AG08395 (cell line): ENCODE measurements around the gene FOXD2.
A peak's percentile ranks its signal among the peaks of the same experiment; 100 is the strongest.

Source experiments
- DNase-seq: peaks from one replicate; pipeline ENCODE4 v3.0.0; 2012; ENCODE audit warnings: mixed read lengths, low spot score

The FOXD2 gene

DNA sequence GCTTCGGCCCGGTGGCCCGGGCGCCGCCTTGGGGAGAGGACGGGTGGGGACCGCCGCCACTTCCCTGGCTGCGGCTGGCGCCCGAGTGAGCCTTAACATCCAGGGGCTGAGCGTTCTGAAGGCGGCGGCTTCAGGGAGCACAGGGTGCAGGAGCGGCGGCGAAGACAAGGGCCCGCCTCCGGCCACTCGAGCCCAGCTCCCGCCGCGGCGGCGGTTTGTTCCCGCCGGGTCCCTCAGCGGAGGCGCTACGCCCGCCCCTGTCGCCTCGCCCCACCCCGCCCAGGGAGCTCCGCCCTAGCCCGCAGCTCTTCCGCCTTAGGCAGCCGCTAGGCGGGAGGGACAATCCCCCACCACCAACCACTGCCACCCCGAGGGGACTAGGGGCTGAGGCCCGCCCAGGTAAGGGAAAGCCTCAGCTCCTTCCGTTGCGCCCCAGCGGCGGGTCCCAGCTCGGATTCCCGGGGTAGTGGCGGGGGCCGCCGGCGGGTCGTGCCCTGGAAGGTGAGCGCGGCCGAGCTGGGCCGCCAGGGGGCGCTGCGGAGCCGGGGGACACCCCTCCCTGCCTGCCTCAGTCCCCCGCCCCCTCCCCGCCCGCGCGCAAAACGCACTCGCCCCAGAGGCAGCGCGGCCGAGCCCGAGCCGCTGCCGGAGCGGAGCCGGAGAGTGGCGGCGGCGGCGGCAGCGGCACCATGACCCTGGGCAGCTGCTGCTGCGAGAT is at the start of gene FOXD2:
Gene FOXD2, plus strand, starts transcription at position 598 of the 718 bp plus-strand sequence. Its CDS starts 92 bp downstream, at position 690.
- peak; percentile 95 for DNase-seq

- DNase-seq: peak; percentile 88
Measured at GRCh38 chr1:47388891-47389238, 49.0 kb upstream of the FOXD2 start.

- DNase-seq: no peak
Measured at GRCh38 chr1:47389731-47390130, 48.1 kb upstream of the FOXD2 start.

GRCh38 chr1:47390843-47391242 is 47.0 kb upstream of the FOXD2 start:
- no peak for DNase-seq

DNA sequence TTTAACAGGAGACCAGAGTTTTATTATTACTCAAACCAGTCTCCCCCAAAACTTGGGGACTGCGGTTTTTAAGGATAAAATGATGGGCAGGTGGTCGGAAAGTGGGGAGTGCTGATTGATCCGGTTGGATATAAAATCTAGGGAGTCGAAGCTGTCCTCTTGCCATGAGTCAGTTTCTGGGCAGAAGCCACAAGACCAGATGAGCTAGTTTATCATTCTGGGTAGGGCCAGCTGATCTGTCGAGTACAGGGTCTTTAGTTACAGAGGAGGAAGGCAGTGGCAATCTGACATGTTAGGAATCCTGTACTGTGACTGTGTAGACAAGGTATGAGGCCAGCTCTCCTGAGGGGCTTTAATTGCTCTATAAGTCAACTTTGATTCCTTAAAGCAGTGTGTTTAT is 44.7 kb upstream of the FOXD2 start:
- no peak for DNase-seq

- DNase-seq: no peak
Measured at GRCh38 chr1:47395433-47395832, 42.4 kb upstream of the FOXD2 start.

DNA sequence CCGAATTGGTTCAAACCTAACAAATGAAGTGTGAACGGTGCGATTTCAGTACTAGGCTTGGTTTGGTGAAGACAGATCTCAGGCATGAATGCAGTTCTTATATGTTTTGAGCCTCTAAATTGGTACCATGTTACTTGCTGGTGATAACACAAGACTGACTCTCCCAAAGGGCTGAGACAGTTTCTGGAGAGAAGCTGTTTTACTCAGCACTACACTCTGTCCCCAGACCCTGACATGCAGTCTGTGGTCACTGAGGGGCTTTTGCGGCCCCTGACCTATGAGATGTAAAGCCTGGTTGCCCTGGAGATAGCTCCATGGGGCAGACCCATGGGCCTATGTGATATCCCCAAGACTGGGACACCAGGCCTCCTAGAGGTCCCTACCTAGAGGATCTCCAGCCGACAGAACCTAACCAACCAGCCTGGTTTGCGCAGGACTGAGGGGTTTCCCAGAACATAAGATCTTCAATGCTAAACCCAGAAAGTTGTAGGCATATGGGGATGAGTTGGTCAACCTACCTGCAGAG is 41.1 kb upstream of the FOXD2 start:
- DNase-seq: no peak

DNA sequence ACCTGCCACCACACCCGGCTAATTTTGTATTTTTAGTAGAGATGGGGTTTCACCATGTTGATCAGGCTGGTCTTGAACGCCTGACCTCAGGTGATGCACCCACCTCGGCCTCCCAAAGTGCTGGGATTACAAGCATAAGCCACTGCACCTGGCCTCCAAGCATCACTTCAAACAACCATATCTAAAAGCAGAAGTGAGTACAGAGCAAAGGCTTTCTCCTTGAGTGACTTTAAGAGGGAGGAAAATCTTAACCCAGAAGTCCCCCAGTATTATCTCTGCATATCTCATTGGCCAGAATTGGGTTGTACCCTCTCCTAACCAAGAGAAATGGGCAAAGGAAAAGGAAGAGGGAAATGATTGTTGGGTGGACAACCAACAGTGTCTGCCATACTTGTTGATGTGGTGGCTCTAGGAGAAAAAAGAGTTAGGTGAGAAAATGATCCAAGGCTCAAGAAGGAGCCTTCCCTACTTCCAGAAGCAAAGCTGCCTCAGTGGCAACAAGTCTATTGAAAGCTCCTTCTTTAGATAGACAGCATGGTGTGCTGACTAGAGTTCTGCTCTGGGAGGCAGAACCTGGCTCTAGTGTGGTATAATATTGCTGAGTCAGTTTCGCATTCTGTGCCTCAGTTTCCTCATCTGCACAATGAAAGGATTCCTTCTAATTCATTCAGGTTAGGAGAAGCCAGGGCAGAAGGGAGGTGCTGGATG is 38.6 kb upstream of the FOXD2 start:
- no peak for DNase-seq

- no peak for DNase-seq
Measured at GRCh38 chr1:47399846-47400155, 38.0 kb upstream of the FOXD2 start.

DNA sequence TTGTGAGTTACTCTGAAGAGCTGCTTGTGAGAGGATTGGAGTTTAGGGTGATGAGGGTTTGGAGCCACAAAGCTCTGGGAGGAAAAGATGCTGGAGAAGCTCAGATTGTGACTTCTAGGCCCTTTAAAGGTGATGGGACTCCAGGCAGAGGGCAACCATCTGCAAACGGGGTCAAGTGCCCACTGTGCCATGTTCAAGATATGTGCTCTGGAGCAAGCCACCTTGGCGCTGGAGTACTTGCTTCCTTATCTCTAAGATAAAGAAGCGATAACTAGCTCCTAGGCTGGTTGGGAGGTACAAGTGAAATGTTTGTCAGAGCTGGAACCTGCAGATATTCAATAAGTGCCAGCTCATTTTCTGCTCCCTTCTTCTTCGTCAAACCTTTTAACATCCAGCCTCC is 36.1 kb upstream of the FOXD2 start:
- DNase-seq: no peak

GRCh38 chr1:47402591-47402990 is 35.3 kb upstream of the FOXD2 start:
- no peak for DNase-seq

GRCh38 chr1:47403321-47403910 is 34.4 kb upstream of the FOXD2 start:
- no peak for DNase-seq

DNA sequence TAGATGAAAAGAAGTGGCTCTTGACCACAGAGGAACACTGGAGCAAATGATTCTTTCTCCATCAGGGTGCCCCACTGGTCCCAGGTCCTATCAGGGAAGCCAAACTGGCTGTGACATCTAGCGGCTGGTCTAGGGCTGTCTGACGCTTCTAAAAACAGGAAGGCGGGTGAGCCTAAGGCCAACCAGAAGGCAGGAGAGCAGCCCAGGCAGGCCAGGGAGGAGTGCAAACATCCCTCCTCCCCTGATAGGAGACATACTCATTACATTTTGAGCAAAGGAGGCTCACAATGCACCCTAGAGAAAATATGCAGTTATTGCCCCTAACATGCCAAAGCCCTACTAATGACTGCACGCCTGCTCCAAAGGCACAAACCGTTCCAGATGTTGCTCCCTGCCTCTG is 32.1 kb upstream of the FOXD2 start:
- DNase-seq: peak; percentile 27

- DNase-seq: no peak
Measured at GRCh38 chr1:47406966-47407365, 30.9 kb upstream of the FOXD2 start.

DNA sequence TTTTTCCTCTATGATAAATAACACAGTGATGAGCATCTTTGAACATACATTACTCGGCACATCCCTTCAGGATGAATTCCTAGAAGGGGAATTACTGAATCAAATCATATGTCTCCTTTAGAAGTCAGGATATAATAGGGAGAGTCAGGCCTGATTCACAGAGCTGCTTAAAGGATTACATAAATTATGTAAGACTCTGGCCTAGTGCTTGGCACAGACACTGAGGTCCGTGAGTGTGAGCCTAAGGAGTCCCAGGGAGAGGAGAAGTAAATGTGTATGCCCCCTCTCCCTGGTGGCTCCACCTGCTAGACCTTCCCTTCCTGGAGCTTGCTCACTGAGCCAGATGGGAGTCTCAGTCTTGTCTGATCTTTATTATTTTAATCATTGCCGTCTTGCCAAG is 30.4 kb upstream of the FOXD2 start:
- DNase-seq: no peak

GRCh38 chr1:47409311-47410067 is 28.4 kb upstream of the FOXD2 start:
- DNase-seq: peak; percentile 83

- DNase-seq: no peak
Measured at GRCh38 chr1:47410068-47410455, 27.8 kb upstream of the FOXD2 start.

GRCh38 chr1:47411436-47411835 is 26.4 kb upstream of the FOXD2 start:
- DNase-seq: peak; percentile 49

DNA sequence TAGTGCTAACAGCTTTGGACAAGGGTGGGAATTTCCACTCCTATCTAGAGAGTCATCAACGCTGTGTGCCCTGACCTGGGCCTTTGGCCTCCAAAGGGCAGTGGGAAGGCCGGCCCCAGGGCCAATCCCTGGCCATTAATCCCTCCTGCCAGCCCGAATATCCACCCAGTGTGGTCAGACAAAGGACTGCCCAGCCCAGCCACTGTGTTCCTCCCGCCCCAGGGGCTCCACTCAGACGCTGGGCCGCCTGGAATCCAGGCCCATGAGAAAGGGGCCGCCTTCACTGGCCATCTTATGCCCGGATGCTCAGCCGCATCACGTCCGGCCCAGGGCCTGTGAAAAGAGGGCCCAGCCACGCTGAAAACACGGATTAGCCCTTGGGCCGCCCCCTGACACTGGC is 25.4 kb upstream of the FOXD2 start:
- no peak for DNase-seq

- DNase-seq: no peak
Measured at GRCh38 chr1:47415728-47416318, 22.0 kb upstream of the FOXD2 start, which contains the start of gene FOXE3. Gene FOXE3, plus strand, starts transcription at chr1:47416285. Its CDS starts 31 bp downstream, at chr1:47416316.

- no peak for DNase-seq
Measured at GRCh38 chr1:47416319-47417169, 21.3 kb upstream of the FOXD2 start.
